ENCODE results near the gene SLC27A2.
A peak's percentile ranks its signal among the peaks of the same experiment; 100 is the strongest.

SLC27A2 gene

GRCh38 chr15:50202003-50202402 lies 20.0 kb downstream of the SLC27A2 start:
- no peak for TF ChIP-seq CTCF (IDR thresholded peaks at IDR 0.05; ENCODE audit: poor library complexity, severe bottlenecking)
- H3K4me1 ChIP-seq (ENCODE audit: insufficient read depth, poor library complexity, severe bottlenecking) = no peaks in the 10 kb centered on the region
- H3K9me3 ChIP-seq (ENCODE audit: severe bottlenecking) = no peaks in the 10 kb centered on the region
- no peak for DNase-seq (ENCODE audit: low spot score)
- H3K27ac ChIP-seq (ENCODE audit: poor library complexity, severe bottlenecking) = no peak overlapping the region
- H3K36me3 ChIP-seq (ENCODE audit: low read depth) = no peaks in the 10 kb centered on the region
- H3K27me3 ChIP-seq (ENCODE audit: insufficient read depth, poor library complexity, severe bottlenecking) = no peaks in the 10 kb centered on the region
- H3K4me3 ChIP-seq (ENCODE audit: severe bottlenecking) = no peak overlapping the region
- ATAC-seq (ENCODE audit: low read depth) = no peak

DNA sequence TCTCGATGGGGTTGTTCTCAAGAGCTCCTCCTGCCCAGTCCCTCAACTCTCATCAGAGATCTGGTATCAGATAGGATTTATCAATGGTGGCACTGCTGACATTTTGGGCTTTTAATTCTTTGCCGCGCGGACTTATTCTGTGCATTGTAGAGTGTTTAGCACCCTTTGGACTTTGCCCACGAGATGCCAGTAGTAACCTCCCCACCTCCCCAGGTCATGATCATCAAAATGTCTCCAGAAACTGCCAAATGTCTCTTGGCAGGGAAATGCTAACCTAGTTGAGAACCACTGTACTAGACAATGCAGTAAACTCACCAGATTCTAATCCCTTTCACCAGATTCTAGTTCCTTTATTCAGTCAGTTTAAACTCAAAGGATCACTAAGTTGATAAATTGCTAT lies 24.0 kb downstream of the SLC27A2 start:
- no peaks in the 10 kb centered on the region for H3K9me3 ChIP-seq (ENCODE audit: severe bottlenecking)
- ATAC-seq (ENCODE audit: low read depth) (no peak), DNase-seq (ENCODE audit: low spot score) (no peak)
- no peak for TF ChIP-seq CTCF (IDR thresholded peaks at IDR 0.05; ENCODE audit: poor library complexity, severe bottlenecking)
- H3K4me3 ChIP-seq (ENCODE audit: severe bottlenecking) = no peak overlapping the region
- H3K4me1 ChIP-seq (ENCODE audit: insufficient read depth, poor library complexity, severe bottlenecking) = peaks cover 15% of the 10 kb centered on the region
- H3K36me3 ChIP-seq (ENCODE audit: low read depth) = no peaks in the 10 kb centered on the region
- H3K27me3 ChIP-seq (ENCODE audit: insufficient read depth, poor library complexity, severe bottlenecking) = no peaks in the 10 kb centered on the region
- no peak overlapping the region for H3K27ac ChIP-seq (ENCODE audit: poor library complexity, severe bottlenecking)

DNA sequence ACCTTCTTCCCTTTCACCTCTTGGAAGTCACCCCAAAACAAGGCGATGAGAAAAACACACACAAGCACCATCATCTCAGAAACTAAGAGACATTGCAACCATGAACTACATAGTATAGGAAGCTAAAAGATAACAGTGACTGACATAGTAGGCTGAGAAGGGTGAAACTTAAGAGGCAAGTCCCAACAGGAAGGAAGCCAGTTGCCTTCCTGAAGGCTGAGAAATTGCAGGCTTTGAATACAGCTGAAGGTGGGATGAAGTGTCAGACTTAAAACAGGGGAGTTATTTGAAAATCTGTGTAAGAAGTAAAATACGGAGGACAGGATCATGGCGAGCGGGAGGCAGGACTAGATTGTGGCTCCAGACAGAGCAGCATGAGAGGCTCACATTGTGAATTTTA lies 27.8 kb downstream of the SLC27A2 start:
- ATAC-seq (ENCODE audit: low read depth) = peak; percentile 88
- Histone ChIP-seq H3K4me1 (ENCODE audit: insufficient read depth, poor library complexity, severe bottlenecking) (peaks cover 17% of the 10 kb centered on the region), H3K36me3 (ENCODE audit: low read depth) (no peaks in the 10 kb centered on the region), H3K9me3 (ENCODE audit: severe bottlenecking) (peaks cover 5% of the 10 kb centered on the region), H3K4me3 (ENCODE audit: severe bottlenecking) (no peak overlapping the region), H3K27me3 (ENCODE audit: insufficient read depth, poor library complexity, severe bottlenecking) (no peaks in the 10 kb centered on the region), H3K27ac (ENCODE audit: poor library complexity, severe bottlenecking) (peak overlapping the region; percentile 16)
- TF ChIP-seq CTCF (IDR thresholded peaks at IDR 0.05; ENCODE audit: poor library complexity, severe bottlenecking) = no peak
- no peak for DNase-seq (ENCODE audit: low spot score)

- ATAC-seq (ENCODE audit: low read depth) = peak; percentile 44
- peak overlapping the region; percentile 16 for H3K27ac ChIP-seq (ENCODE audit: poor library complexity, severe bottlenecking)
- TF ChIP-seq CTCF (IDR thresholded peaks at IDR 0.05; ENCODE audit: poor library complexity, severe bottlenecking) = no peak
Measured at GRCh38 chr15:50210462-50211157, 28.6 kb downstream of the SLC27A2 start.

DNA sequence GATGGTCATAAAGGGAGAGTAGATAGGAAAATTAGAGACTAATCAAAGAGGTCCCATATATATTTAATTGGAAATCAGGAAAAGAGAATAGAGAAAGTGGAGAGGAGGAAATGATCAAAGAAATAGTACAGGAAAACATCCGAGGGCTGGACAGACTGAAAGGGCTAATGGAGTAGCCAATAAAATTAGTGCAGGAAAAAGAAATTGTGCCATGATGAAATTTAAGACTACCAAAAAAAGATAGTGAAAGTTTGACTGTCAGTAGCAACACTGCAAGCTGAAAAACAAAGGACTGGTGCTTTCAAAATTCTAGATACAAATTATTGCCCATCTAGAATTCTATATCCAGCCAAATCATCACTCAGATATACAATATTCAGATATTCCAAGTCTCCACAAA lies 36.3 kb downstream of the SLC27A2 start:
- Histone ChIP-seq H3K4me1 (ENCODE audit: insufficient read depth, poor library complexity, severe bottlenecking) (no peaks in the 10 kb centered on the region), H3K27me3 (ENCODE audit: insufficient read depth, poor library complexity, severe bottlenecking) (no peaks in the 10 kb centered on the region), H3K27ac (ENCODE audit: poor library complexity, severe bottlenecking) (no peak overlapping the region), H3K36me3 (ENCODE audit: low read depth) (no peaks in the 10 kb centered on the region), H3K9me3 (ENCODE audit: severe bottlenecking) (no peaks in the 10 kb centered on the region), H3K4me3 (ENCODE audit: severe bottlenecking) (no peak overlapping the region)
- ATAC-seq (ENCODE audit: low read depth) (no peak), DNase-seq (ENCODE audit: low spot score) (no peak)
- TF ChIP-seq CTCF (IDR thresholded peaks at IDR 0.05; ENCODE audit: poor library complexity, severe bottlenecking) = no peak

More at GRCh38 chr15:50210462-50211157, 28.6 kb downstream of the SLC27A2 start:
- DNase-seq (ENCODE audit: low spot score) = no peak
- Histone ChIP-seq H3K27me3 (ENCODE audit: insufficient read depth, poor library complexity, severe bottlenecking) (no peaks in the 10 kb centered on the region), H3K9me3 (ENCODE audit: severe bottlenecking) (peaks cover 5% of the 10 kb centered on the region), H3K4me3 (ENCODE audit: severe bottlenecking) (no peak overlapping the region), H3K4me1 (ENCODE audit: insufficient read depth, poor library complexity, severe bottlenecking) (peaks cover 17% of the 10 kb centered on the region), H3K36me3 (ENCODE audit: low read depth) (no peaks in the 10 kb centered on the region)

Data from RWPE2 (cell line).